Lung (tissue), 12 donors: ENCODE results near the gene SMG6. TPM values are rescaled to one million over a fixed set of nuclear protein-coding genes. Genes with fewer than 3 reads are reported as not detected.

ENCODE experiments used
- ATAC-seq: fragments of 200-7000 bp; cut with Tn5 transposase; one replicate; pipeline ENCODE4 v1.9.1; 2020; ENCODE audit warnings: moderate number of reproducible peaks; ENCODE audit not compliant: insufficient read depth, low FRiP score
- DNase-seq, 3 donors: peaks; one replicate each; pipeline ENCODE4 v3.0.0-alpha.2; 2013 to 2017
- H3K27ac ChIP-seq, 2 donors: one replicate each; pipeline ENCODE4 v1.5.1; 2013; ENCODE audit warnings: mild to moderate bottlenecking in 2 of 2, moderate library complexity in 2 of 2, control low read depth in 1 of 2, inconsistent platforms in 1 of 2, low read depth in 1 of 2, low read length in 1 of 2
- H3K27me3 ChIP-seq, 3 donors: one replicate each; pipeline ENCODE4 v1.5.1; 2013; ENCODE audit warnings: low read length in 2 of 3; ENCODE audit not compliant: control insufficient read depth in 3 of 3, insufficient read depth in 3 of 3
- H3K36me3 ChIP-seq, 4 donors: one replicate each; pipeline ENCODE4 v1.5.1; 2013; ENCODE audit warnings: low read length in 4 of 4, mild to moderate bottlenecking in 1 of 4, moderate library complexity in 1 of 4; ENCODE audit not compliant: control insufficient read depth in 4 of 4, insufficient read depth in 4 of 4
- H3K4me1 ChIP-seq, 5 donors: one replicate each; pipeline ENCODE4 v1.5.1; 2013; ENCODE audit warnings: low read length in 5 of 5, mild to moderate bottlenecking in 2 of 5, moderate library complexity in 1 of 5; ENCODE audit not compliant: control insufficient read depth in 5 of 5, insufficient read depth in 5 of 5
- H3K4me3 ChIP-seq: one replicate; pipeline ENCODE4 v1.5.1; 2013; ENCODE audit warnings: mild to moderate bottlenecking, control low read depth, moderate library complexity
- H3K9ac ChIP-seq, 2 donors: one replicate each; pipeline ENCODE4 v1.5.1; 2013; ENCODE audit warnings: low read length in 2 of 2, control low read depth in 1 of 2; ENCODE audit not compliant: insufficient read depth in 1 of 2
- H3K9me3 ChIP-seq, 4 donors: one replicate each; pipeline ENCODE4 v1.5.1; 2013; ENCODE audit warnings: low read length in 3 of 4, mild to moderate bottlenecking in 1 of 4, moderate library complexity in 1 of 4; ENCODE audit not compliant: control insufficient read depth in 4 of 4, insufficient read depth in 3 of 4
- CTCF ChIP-seq: IDR thresholded peaks from 2 replicates; pipeline ENCODE4 v1.5.1; 2012; ENCODE audit warnings: mild to moderate bottlenecking; ENCODE audit errors: control extremely low read depth, extremely low read depth
- WGBS, 2 donors: extraction: QIAGEN DNeasy Blood & Tissue Kit; methylation state at CpG; one replicate each; pipeline ENCODE4 v1.1.7; 2013; 5-methylcytosine and 5-hydroxymethylcytosine counted together
- polyA plus RNA-seq, 2 donors: library from polyadenylated mRNA; stranded (reverse); fragments of 200-250 nt; gene quantifications; one replicate each; pipeline ENCODE4 v1.2.1, GENCODE V29; 2013
- total RNA-seq, 2 donors: library from RNA; depleted of rRNA in 1 of 2; stranded (reverse); fragments of >200 nt in 1 of 2; gene quantifications; one replicate each; pipeline ENCODE4 v1.2.1, GENCODE V29; 2014 to 2021
- donor health status: control.
- donor health status: control.
- donor health status: Bipolar disorder and iron deficiency.
- donor health status: healthy.
- donor health status: DM: yes; HTN: yes; CAD: no.

The SMG6 gene
- total and polyA plus RNA-seq, 4 donors = 17.6 to 45.1 (median 28.9) TPM

DNA sequence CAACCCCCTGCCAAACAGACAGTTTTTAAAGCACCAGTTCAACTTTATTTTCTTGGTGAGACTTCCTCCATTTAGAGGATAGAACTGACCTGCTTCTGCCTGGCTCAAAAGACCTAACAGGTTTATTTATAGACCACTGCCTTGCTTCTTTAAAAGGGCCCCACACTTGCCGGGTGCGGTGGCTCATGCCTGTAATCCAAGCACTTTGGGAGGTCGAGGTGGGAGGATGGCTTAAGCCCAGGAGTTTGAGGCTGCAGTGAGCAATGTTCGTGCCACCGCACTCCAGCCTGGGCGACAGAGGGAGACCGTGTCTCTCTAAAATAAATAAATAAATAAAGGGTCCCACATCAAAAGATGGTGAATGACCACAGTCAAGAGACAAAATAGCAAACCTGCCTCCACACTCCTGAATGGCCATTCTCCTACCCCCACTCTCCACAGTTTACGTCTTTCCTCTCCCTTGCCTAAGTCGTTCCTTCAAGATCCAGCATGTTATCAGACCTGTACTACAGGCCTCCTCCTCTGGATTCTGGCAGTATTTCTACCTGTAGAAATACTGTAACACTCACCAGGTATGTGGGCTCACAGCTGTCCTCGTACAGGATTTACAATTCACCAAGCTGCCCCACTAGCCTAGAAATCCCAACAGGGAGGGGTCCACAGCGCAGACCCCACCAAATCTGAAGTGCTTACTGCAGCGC lies 95.6 kb downstream of the SMG6 start:
- Histone ChIP-seq H3K4me3 (no peak overlapping the region), H3K9me3 (no peaks in the 10 kb centered on the region), H3K27me3 (no peaks in the 10 kb centered on the region), H3K27ac (peak overlapping the region in 1 of 2 donors; percentile 37), H3K36me3 (peaks cover 0 to 6% (median 3%) of the 10 kb centered on the region in 4 donors), H3K4me1 (peaks cover 2 to 23% (median 19%) of the 10 kb centered on the region in 5 donors), H3K9ac (no peak overlapping the region)
- ATAC-seq = no peak
- 73 to 81% methylated on average over 12 of the region's 12 CpGs for WGBS, 2 donors
- DNase-seq = no peak
- no peak for TF ChIP-seq CTCF

- H3K9me3 ChIP-seq = no peaks in the 10 kb centered on the region
- no peak overlapping the region for H3K4me3 ChIP-seq
- no peak for ATAC-seq
- H3K27ac ChIP-seq = no peak overlapping the region
- TF ChIP-seq CTCF = no peak
- H3K9ac ChIP-seq = no peak overlapping the region
- DNase-seq = no peak
- 89 to 92% methylated on average over 7 of the region's 7 CpGs for WGBS, 2 donors
- peaks cover 0 to 8% (median 6%) of the 10 kb centered on the region in 5 donors for H3K4me1 ChIP-seq
- H3K27me3 ChIP-seq = no peaks in the 10 kb centered on the region
- H3K36me3 ChIP-seq = peaks cover 0 to 7% (median 3%) of the 10 kb centered on the region in 4 donors
Measured at GRCh38 chr17:2204393-2204792, 99.2 kb downstream of the SMG6 start.

DNA sequence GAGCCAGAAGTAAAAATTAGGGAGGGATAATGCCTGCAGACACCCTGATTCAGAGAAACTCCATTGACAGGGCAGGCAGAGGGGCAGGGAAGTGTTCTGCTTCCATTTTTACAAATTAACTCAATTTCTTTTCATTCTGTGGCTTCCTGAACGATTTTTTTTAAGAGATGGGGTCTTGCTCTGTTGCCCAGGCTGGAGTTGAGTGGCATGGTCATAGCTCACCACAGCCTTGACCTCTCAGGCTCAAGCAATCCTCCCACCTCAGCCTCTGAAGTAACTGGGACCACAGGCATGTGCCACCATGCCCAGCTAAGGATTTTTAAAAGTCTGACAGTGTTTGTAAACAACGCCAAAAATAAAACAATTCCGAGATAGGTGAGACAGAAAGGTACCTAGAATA lies 99.8 kb downstream of the SMG6 start:
- no peak for ATAC-seq
- Histone ChIP-seq H3K4me1 (peaks cover 0 to 8% (median 6%) of the 10 kb centered on the region in 5 donors), H3K9me3 (no peaks in the 10 kb centered on the region), H3K4me3 (no peak overlapping the region), H3K27ac (no peak overlapping the region), H3K9ac (no peak overlapping the region), H3K27me3 (no peaks in the 10 kb centered on the region), H3K36me3 (peaks cover 0 to 7% (median 3%) of the 10 kb centered on the region in 4 donors)
- DNase-seq = no peak
- WGBS, 2 donors = 84 to 95% methylated on average over 3 of the region's 3 CpGs
- no peak for TF ChIP-seq CTCF
